GM18951 (cell line): ENCODE data around the gene ADAMTSL3.
"Not testable (repeated sequence)": the region's sequence is repeated elsewhere in the genome, so short reads cannot be mapped to it uniquely, and the experiment has no call there.

ENCODE experiments used
- POLR2A ChIP-seq: IDR thresholded peaks from 4 replicates; pipeline ENCODE4 v1.6.1; 2011; ENCODE audit warnings: mild to moderate bottlenecking; ENCODE audit not compliant: insufficient read length, insufficient read depth; ENCODE audit errors: extremely low read depth
- in situ Hi-C: fragments of 300-500 bp; cut with MboI; formaldehyde crosslinking; loops from one replicate; pipeline ENCODE4 v1.12.0; 2022; ENCODE audit warnings: low sequenced_read_pairs, mixed read lengths, inconsistent platforms; ENCODE audit not compliant: unreplicated experiment

The ADAMTSL3 gene

GRCh38 chr15:83943849-83944404 is 290.0 kb downstream of the ADAMTSL3 start:
- no peak for TF ChIP-seq POLR2A
- in situ Hi-C loops: no loop called here

DNA sequence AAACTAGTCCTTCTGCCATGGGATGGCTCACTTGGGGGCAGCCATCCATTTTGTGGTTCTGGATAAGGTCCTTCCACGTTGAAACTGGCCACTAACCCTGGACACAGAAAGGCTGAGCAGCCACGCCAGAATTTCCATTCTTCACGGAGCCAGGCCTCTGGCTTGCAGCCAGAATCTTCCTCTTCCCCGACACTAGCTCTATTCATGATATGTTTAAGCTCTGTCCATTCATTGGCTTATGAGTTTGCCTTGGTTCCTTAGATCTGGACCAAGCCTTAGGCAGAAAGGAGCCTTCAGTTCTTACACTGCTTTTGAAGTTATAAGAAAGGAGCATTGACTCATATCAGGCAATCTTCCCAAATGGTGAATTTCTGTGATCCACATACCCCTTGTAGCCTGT is 293.2 kb downstream of the ADAMTSL3 start:
- no peak for TF ChIP-seq POLR2A

DNA sequence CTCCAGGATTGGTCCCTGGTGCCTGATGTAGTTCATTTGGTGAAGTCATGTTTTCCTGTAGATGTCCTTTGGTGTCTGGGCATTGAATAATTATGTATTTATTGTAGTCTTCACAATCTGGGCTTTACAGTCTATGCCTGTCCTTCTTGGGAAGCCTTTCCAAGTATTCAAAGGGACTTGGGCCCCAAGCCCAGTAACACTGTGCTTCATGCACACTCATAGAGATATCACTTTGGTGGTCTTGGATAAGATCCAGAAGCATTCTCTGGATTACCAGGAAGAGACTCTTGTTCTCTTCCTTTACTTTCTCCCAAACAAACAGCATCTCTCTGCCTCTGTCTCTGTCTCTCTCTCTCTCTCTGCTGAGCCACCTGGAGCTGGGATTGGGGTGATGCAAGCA is 300.6 kb downstream of the ADAMTSL3 start:
- TF ChIP-seq POLR2A: no peak
- in situ Hi-C loops: no loop called here

More for the DNA sequence above, 293.2 kb downstream of the ADAMTSL3 start:
- in situ Hi-C loops: no loop called here

GRCh38 chr15:83955806-83956265 is 301.9 kb downstream of the ADAMTSL3 start:
- in situ Hi-C loops: no loop called here
- peak; percentile 26 for TF ChIP-seq POLR2A

DNA sequence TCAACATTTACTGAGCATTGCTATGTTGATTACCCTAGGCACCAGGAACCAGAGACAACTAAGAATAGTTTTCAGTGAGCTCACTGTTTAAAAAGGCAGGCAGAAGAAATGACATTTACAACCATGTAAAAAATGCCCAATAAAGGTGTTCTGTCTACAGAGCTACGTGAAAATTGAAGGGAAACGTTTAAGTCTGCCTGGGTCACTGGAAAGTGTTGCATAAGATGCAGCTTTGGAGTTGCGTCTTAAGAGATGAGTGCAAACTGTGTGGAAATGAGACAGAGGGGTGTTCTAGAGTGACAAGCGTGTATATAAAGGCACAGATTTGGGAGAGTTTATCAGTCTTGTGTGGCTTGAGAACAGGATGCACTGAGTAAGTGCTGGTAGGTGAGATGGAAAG is 303.0 kb downstream of the ADAMTSL3 start:
- in situ Hi-C loops: no loop called here
- no peak for TF ChIP-seq POLR2A

DNA sequence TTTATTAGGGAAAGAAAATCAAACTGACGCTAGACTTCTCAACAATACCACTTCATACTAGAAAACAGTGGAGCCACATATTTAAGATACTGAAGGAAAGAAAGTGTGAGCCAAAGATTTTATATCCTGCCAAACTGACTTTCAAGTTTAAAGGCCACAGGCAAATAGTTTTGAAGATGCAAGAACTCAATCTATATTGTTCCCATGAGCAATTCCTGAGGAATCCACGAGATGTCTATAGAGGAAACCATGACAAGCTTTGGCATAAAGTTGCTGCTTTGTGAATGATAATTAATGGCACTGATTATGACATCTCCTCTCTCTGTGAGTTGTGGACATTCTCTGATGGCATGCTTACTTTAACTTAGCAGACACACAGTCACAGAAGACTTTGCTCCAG is 305.6 kb downstream of the ADAMTSL3 start:
- TF ChIP-seq POLR2A: no peak
- in situ Hi-C loops: no loop called here

DNA sequence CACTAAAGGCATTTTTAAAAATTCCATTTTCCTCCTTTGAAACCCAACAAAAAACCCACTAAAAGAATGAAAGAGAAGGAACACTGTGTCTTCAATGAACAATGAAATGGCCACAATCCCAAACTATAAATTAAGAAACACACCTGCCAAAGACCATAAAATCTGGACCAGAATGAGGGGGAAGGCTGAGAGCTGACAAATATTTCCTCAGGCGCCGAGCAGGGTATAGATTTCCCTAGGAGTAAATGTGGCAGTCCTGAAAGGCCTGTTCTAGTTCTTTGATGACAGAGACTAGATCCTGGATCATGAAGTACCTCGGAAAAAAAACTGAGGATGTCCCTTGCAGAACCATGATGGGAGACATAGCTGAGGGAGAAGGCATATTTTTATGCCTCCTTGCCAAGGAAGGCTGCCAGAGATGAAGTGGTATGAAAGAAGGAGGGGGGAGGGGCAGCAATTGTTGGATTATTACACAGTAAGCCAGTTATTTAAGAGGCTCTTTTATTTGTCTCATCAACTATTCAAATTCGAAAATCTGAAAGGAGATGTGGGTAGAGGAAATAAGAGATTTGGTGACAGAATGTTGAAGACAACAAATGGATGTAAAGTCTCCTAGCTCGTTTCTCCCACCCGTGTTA is 306.4 kb downstream of the ADAMTSL3 start:
- in situ Hi-C loops: no loop called here
- TF ChIP-seq POLR2A: no peak

- in situ Hi-C loops: no loop called here
- TF ChIP-seq POLR2A: no peak
These were observed 307.4 kb downstream of the ADAMTSL3 start for GRCh38 chr15:83961311-83961710.

DNA sequence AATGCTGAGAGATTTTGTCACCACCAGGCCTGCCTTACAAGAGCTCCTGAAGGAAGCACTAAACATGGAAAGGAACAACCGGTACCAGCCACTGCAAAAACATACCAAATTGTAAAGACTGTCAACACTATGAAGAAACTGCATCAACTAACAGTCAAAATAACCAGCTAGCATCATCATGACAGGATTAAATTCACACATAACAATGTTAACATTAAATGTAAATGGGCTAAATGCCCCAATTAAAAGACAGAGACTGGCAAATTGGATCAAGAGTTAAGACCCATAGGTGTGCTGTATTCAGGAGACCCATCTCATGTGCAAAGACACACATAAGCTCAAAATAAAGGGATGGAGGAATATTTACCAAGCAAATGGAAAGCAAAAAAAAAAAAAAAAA is 311.0 kb downstream of the ADAMTSL3 start:
- in situ Hi-C loops: not testable (repeated sequence)

DNA sequence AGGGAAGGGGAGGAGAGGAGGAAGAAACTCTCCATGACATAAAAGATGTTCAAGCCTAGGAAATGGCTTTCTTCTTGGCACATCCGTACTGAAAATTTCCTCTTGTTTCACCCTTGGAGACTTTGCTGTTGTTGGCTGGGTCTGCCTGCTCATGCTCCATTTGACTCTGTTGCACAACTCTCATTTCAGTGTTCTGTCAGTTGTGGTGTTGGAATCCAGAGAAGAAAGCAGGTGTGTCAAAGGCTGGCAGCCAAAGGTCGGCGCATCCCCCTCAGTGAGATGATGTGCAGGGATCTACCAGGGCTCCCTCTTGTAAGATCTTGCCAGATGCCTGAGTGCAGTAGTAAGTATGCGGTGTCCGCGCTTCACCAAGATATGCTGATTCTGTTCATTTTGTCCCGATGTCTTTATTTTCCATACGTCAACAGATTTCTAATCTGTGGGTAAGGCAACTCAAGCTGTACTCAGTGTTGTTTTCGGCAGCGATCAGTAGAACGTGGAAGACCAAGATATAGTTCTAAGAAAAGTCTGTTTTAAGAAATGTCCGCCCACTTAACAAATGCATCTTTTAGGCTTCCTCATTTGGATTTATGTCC is 316.5 kb downstream of the ADAMTSL3 start:
- no peak for TF ChIP-seq POLR2A
- in situ Hi-C loops: no loop called here

DNA sequence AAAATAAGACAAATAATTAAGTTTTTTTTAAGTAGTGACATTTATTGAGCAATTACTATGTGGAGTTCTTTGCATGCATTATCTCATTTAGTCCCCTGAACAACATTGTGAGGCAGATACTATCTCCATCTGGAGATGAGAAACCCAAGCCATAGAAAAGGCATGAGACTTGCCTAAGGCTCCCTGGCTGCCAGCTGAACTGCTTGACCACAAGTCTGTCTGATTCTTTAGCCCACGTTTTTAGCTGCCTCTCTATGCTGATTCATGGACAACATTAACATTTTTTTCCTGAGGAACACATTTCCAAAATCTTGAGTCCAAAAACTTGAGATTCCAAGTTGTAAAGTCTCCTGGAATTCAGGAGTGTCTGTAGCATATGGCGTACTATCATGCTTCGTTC is 318.1 kb downstream of the ADAMTSL3 start:
- in situ Hi-C loops: no loop called here
- no peak for TF ChIP-seq POLR2A

DNA sequence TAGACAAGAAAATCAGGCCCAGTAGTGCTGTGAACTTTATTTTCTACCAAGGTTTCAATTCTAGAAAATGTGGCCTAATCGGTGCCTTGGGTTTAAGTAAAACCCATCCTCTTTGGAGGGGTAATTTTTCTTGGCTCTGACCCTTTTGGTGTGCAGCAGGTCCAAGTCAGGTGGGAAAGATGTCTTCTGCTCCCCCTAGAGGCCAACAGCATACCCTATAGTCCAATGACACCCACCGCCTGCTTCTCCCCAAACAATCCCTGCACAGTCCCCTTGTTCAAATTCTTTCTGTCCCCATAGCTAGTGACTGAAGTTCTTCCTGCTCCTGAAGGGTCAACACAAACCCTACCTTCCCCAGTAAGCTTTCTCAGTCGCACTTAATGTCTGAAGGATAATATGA is 319.9 kb downstream of the ADAMTSL3 start:
- TF ChIP-seq POLR2A: no peak
- in situ Hi-C loops: no loop called here

GRCh38 chr15:83977992-83978391 is 324.1 kb downstream of the ADAMTSL3 start:
- TF ChIP-seq POLR2A: no peak
- in situ Hi-C loops: no loop called here

DNA sequence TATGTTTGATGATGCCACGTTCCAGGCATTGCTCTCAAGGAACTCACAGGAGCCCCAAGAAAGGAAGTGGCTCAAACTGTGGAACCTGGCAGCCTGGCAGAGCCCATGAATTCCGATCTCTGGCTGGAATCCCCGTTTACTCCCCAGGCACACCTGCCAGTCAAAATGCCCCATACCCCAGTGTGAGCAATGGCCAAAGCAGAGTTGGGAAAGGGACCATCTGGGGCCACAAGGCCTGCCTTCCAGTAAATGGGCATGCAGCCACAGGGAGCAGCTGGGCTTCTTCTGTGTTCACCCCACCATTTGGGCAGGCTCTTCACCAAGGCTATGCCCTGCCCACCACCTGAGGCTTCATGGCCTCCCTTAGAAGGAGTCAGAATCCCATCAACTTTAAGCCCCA is 324.7 kb downstream of the ADAMTSL3 start:
- no peak for TF ChIP-seq POLR2A
- in situ Hi-C loops: no loop called here

GRCh38 chr15:83980637-83981036 is 326.7 kb downstream of the ADAMTSL3 start:
- in situ Hi-C loops: no loop called here
- TF ChIP-seq POLR2A: no peak

DNA sequence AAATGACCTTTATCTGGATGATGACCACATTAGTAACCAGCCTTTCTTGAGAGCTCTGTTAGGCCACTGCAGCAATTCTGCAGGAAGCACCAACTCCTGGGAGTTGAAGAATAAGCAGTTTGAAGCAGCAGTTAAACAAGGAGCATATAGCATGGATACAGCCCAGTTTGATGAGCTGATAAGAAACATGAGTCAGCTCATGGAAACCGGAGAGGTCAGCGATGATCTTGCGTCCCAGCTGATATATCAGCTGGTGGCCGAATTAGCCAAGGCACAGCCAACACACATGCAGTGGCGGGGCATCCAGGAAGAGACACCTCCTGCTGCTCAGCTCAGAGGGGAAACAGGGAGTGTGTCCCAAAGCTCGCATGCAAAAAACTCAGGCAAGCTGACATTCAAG is 328.8 kb downstream of the ADAMTSL3 start:
- TF ChIP-seq POLR2A: no peak
- in situ Hi-C loops: no loop called here
